GM03348 (cell line): ENCODE measurements around the gene NLGN4X.

Source experiments
- DNase-seq: peaks from one replicate; pipeline ENCODE4 v3.0.0; 2012; ENCODE audit warnings: low spot score

Gene NLGN4X

DNA sequence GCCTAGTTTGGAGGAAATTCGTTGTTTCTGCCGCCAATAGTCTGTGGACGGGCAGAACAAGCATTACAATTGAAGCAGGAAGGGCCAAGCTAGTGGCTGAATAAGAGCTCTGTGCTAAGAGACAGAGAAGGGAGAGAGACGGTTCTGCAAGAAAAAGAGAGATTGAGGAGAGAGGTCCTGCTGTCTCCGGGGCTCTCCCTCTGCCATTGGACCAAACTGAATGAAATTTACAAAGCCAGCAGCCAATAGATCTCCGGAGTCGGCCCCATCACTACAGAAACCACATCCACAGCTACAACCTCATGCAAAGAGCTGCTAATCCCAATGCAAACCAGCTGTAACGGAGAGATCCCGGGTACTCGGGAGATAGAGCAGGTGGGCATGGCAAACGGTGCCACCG, at the start of gene NLGN4X:
TSS of gene NLGN4X (minus strand) at position 148 of the 400 bp plus-strand sequence. CDS start 77,401 bp downstream, outside the sequence.
- no peak for DNase-seq

GRCh38 chrX:6266041-6266440, 37.4 kb upstream of the NLGN4X start:
- no peak for DNase-seq

DNA sequence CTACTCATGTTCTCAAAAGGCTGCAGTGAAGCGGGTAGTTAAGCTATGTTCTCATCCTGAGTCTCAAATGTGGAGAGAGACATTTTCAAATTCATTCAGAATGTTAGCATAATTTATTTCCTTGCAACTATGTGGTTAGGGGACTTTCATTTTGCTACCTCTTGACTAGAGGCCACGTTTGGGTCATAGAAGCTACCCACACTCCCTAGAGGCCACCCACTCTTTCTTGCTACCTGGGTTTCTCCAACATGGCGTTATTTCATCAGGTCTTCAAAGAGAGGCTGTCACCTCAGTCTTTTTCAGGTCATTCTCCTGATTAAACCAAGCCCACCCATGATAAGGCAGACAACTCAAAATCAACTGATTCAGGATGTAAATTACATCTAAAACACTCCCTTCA, 34.3 kb upstream of the NLGN4X start:
- DNase-seq, result no peak

GRCh38 chrX:6257025-6257424, 28.4 kb upstream of the NLGN4X start:
- DNase-seq, result no peak

DNA sequence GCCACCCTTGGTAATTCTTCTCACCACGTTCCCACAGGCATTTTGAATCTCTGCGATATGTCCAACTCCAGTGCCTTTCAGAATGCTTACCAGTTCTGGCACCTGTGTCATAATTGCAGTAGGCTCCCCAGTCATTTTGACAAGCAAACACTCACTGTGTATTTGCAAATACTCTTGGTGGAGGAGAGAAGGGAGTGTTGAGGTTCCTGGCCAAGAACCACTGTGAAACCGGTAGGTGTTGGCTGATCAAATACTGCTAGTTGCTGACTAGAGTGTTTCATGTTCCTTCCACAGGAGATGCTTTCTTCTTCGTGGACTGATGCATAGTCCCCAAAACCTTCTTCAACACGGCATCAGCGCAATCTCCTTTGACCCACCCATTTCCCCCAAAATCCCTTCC, 16.0 kb upstream of the NLGN4X start:
- DNase-seq, result no peak

DNA sequence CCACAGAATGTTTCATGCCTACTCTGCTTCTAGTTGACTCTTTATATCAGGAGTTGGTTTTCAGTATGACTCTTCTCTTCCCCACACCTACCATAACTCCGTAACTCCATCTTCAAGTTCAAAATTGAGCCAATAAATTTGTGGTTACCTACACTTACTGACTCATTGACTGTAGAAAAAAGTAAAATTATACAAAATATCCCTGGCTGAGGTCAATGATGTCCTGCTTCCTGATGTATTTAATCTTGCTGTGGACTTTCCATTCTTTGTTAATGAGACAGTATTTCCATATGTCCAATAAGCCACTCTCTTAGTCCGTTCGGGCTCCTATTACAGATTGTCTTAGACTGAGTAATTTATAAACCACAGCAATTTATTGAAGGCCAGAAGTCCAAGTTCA, 9.9 kb upstream of the NLGN4X start:
- DNase-seq, result no peak

DNA sequence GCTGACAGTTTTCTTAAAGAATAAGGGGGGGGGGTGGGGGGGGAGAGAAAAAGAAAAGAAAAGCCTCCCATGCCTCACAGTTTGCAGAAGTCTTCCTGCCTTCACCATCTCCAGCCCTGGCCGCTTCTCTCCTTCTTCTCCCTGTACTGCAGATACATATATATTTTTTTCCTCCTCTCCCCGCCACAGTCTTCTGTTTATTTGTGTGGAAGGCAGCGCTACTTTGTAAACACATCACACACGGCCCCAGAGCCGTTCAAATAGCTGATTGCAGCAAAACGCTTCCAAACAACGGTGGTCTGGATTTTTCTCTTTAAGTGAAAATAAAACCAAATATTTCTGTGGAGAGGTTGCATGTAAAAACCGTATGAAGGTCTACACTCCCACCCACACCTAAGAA, 732 bp downstream of the NLGN4X start:
- no peak for DNase-seq

DNA sequence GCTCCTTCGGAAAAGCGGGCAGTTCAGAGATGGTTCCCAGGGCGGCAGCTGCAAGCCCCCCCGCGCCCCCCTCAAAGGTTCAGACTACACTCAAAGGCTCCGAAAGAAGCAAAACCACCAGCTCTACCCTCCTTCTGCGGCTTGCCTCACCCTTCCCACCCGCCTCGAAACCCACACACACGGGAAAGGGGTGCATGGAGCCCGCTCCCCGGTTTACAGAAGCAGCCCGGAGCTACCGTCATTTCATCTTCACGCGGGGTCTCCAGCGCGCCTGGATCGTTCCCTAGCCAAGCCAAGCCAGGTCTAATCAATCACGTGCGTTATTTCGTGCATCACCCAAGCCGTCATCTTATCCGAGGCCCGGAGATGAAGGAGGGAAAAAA, 1.2 kb downstream of the NLGN4X start:
- DNase-seq, result no peak

GRCh38 chrX:6226596-6227452, 1.8 kb downstream of the NLGN4X start:
- DNase-seq, result no peak

- no peak for DNase-seq
Observed at GRCh38 chrX:6225911-6226595, 2.6 kb downstream of the NLGN4X start.

GRCh38 chrX:6225288-6225910, 3.3 kb downstream of the NLGN4X start:
- DNase-seq, result no peak

GRCh38 chrX:6223516-6223915, 5.2 kb downstream of the NLGN4X start:
- DNase-seq, result no peak

DNA sequence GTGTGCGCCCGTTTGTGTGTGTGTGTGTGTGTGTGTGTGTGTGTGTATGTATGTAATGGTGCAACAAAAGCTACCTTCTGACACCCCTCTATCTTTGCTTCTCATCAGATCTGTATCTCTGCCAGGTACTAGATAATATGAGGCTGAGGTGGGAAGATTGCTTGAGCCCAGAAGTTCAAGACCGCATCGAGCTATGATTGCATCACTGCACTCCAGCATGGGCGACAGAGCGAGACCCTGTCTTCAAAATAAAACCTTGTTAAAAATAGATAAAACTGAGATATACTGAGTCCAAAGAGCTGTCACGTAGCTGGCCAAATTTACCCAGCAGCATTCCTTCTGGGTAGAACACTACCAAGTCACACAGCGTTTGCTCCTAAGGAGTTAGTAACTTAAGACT, 18.4 kb downstream of the NLGN4X start:
- DNase-seq, result no peak

- DNase-seq, result no peak
Observed at GRCh38 chrX:6203462-6204215, 25.0 kb downstream of the NLGN4X start.

GRCh38 chrX:6199486-6199885, 29.2 kb downstream of the NLGN4X start:
- no peak for DNase-seq

DNA sequence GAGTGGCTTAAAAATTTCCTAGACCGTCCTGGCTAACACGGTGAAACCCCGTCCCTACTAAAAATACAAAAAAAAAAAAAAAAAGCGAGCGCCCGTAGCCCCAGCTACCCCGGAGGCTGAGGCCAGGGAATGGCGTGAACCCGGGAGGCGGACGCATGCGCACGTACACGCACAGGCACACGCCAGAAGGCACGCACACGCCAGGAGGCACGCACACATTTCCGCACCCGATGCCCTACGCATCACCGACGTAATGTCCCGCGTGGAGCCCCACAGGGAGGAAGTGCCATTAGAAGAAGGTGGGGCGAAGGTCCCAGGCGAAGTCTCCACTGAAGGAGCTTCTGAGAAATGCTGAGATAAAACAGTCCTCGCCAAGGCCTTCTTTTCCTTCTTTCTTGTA, 41.4 kb downstream of the NLGN4X start:
- DNase-seq, result no peak

- no peak for DNase-seq
Observed at GRCh38 chrX:6184900-6185515, 43.7 kb downstream of the NLGN4X start.

- DNase-seq, result no peak
Observed at GRCh38 chrX:6175914-6176313, 52.8 kb downstream of the NLGN4X start.

GRCh38 chrX:6170424-6170823, 58.2 kb downstream of the NLGN4X start:
- DNase-seq, result no peak

- DNase-seq, result no peak
Observed at GRCh38 chrX:6169407-6169806, 59.3 kb downstream of the NLGN4X start.

DNA sequence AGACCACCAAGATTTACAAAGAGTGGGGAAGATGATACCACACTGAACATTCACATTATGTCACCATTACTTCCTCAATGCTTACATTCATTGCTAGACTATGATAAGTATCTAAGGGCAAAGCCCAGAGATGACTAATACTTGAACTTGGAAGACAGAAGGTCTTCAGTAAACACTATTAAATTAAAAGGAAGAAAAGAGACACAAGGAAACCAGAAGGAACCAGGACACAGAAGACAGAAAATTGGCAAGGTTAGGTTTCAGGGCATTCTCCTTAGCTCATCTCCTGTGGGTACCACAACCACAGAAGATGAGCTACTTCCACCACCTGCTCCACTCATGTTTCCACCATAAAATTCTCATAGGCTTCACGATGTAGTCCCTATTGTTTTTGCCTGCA, 64.9 kb downstream of the NLGN4X start:
- no peak for DNase-seq

DNA sequence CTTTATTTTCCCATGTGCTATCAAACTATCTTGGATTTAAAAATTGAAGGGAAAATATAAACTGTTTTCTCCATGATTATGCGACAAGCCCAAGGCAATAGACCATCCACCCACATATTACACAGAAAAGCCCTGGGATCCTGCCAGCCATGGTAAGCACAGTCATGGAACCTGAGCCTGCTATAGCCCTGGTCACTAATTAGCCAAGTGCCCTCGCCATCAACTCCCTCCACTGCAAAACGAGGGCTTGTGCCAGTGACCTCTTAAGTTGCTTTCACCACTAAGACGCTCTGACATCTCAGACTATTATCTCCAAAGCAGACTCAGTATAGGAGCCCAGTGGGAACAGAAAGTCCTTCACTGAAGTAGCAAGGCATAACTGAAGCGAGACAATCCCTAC, 69.2 kb downstream of the NLGN4X start:
- no peak for DNase-seq
